Heart right ventricle (tissue), 16 donors: ENCODE data around the gene MIPEP. TPM values are rescaled to one million over a fixed set of nuclear protein-coding genes. Genes with fewer than 3 reads are reported as not detected.

Experiments used
- ATAC-seq, 8 donors: fragments of 200-7000 bp; cut with Tn5 transposase; one replicate each; pipeline ENCODE4 v1.9.1; 2020; ENCODE audit warnings: mild to moderate bottlenecking in 8 of 8, moderate library complexity in 8 of 8, moderate number of reproducible peaks in 1 of 8
- DNase-seq, 2 donors: peaks; one replicate each; pipeline ENCODE4 v3.0.0-alpha.2; 2020
- H3K27ac ChIP-seq, 10 donors: fragments of 200-600 bp; sonication (generic) in 2 of 10; one replicate each; pipeline versions ENCODE4 v1.5.0 to v1.8.0; 2020 to 2022; ENCODE audit warnings: mild to moderate bottlenecking in 3 of 10
- H3K27me3 ChIP-seq, 7 donors: fragments of 200-600 bp; one replicate each; pipeline ENCODE4 v1.8.0; 2021 to 2022; ENCODE audit warnings: mild to moderate bottlenecking in 2 of 7
- H3K36me3 ChIP-seq, 9 donors: fragments of 200-600 bp; sonication (generic) in 1 of 9; one replicate each; pipeline versions ENCODE4 v1.5.0 to v1.8.0; 2020 to 2022; ENCODE audit warnings: mild to moderate bottlenecking in 2 of 9
- H3K4me1 ChIP-seq, 9 donors: fragments of 200-600 bp; sonication (generic) in 1 of 9; one replicate each; pipeline versions ENCODE4 v1.5.0 to v1.8.0; 2020 to 2022; ENCODE audit warnings: mild to moderate bottlenecking in 4 of 9
- H3K4me3 ChIP-seq, 10 donors: fragments of 200-600 bp; sonication (generic) in 2 of 10; one replicate each; pipeline versions ENCODE4 v1.5.0 to v1.8.0; 2020 to 2022; ENCODE audit warnings: mild to moderate bottlenecking in 7 of 10, moderate library complexity in 2 of 10
- H3K9me3 ChIP-seq, 11 donors: fragments of 200-600 bp in 10 of 11; sonication (generic) in 2 of 11; one replicate each; pipeline versions ENCODE4 v1.5.0 to v1.8.0; 2013 to 2022; ENCODE audit warnings: mild to moderate bottlenecking in 2 of 11, control low read depth in 1 of 11, moderate library complexity in 1 of 11
- WGBS, 2 donors: extraction: QIAGEN DNeasy Blood & Tissue Kit; methylation state at CpG; one replicate each; pipeline ENCODE4 v1.1.7; 2013; ENCODE audit warnings: inconsistent platforms in 1 of 2; 5-methylcytosine and 5-hydroxymethylcytosine counted together
- intact Hi-C, 10 donors: fragments of 100-400 bp; cut with DNase I; formaldehyde crosslinking; loops; one replicate each; pipeline versions ENCODE4 v1.11.1 to v1.14.2; 2022
- polyA plus RNA-seq, 2 donors: library from polyadenylated mRNA; stranded (reverse); fragments of 200-250 nt; gene quantifications; one replicate each; pipeline ENCODE4 v1.2.3, GENCODE V29; 2013
- total RNA-seq, 10 donors: library from RNA; stranded (reverse); fragmentation: NEBNext Ultra II Directional in 3 of 10; extraction: Animal tissue kit (Norgen Biotek cat#: 25700) in 3 of 10; gene quantifications; one replicate each; pipeline versions ENCODE4 v1.2.1 to v1.2.4, GENCODE V29; 2021 to 2023
- TF ChIP-seq, protein P1 (sequence below), 9 donors: fragments of 200-600 bp; sonication (generic) in 2 of 9; IDR thresholded peaks; one replicate each; pipeline versions ENCODE4 v1.5.0 to v1.8.0; 2021 to 2022; ENCODE audit warnings: antibody characterized with exemption in 9 of 9, mild to moderate bottlenecking in 5 of 9, moderate library complexity in 1 of 9
- donor health status: Arrhythmogenic right ventricular cardiomyopathy.
- donor health status: ischemic (EF 13 %, LVEDD 7.1; RV severe dilation, severe dysfunction).
- donor health status: healthy with polysubstance abuse.
- donor health status: DM: no; HTN: yes; CAD: no.
- donor health status: DM: no; HTN: no; CAD: no.
- donor health status: ischemic (EF 25% LVEDD 6.9; RV normal size, moderate dysfunction).
- donor health status: ischemic (EF 25% LVEDD 5.7; RV mildly dilated, moderate dysfunction).
- donor health status: healthy.
- donor health status: DM: yes; HTN: yes; CAD: no.
- donor health status: Ischemic cardiomyopathy.
- donor health status: ischemic (EF 35%, LVEDD 5.7; RV mildly dilated, moderate dysfunction).
- donor health status: nonischemic (EF 11% LVEDD 7.7; RV severe dilation, severe dysfunction).
- donor health status: DM: yes; HTN: yes; CAD: no.
- donor health status: PGD.
- donor health status: ischemic (EF 29% LVEDD 5.4; RV normal size, mild dysfunction).
- donor health status: nonischemic (EF 23%, LVEDD 6.1; RV moderate dilation, normal function).

MIPEP gene
- total and polyA plus RNA-seq, 12 donors: 23.4 to 83.4 (median 44.1) TPM

DNA sequence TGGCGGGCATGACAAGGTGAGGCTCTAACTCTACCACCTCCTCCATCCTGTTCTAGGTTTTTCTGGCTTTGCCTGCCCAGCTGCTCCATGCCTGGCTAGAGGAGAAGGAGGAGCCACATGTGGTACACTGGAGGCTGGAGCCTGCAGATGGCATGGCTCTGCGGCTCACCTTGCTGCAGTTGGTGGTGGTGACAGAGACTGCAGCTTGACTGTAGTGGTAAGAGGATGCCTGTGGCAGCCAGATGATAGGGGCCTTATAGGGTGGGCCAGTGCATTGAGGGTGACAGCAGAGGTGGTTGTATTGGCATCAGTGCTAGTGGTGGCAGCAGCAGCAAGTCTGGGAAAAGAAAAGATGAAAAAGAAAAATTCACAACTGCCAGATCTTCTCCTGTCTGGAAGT lies 172.8 kb downstream of the MIPEP start:
- DNase-seq (no peak), ATAC-seq (peak in 2 of 8 donors; percentile 8 to 9)
- H3K27me3 ChIP-seq: no peaks in the 10 kb centered on the region
- H3K4me1 ChIP-seq: no peaks in the 10 kb centered on the region
- TF ChIP-seq, protein P1, sequence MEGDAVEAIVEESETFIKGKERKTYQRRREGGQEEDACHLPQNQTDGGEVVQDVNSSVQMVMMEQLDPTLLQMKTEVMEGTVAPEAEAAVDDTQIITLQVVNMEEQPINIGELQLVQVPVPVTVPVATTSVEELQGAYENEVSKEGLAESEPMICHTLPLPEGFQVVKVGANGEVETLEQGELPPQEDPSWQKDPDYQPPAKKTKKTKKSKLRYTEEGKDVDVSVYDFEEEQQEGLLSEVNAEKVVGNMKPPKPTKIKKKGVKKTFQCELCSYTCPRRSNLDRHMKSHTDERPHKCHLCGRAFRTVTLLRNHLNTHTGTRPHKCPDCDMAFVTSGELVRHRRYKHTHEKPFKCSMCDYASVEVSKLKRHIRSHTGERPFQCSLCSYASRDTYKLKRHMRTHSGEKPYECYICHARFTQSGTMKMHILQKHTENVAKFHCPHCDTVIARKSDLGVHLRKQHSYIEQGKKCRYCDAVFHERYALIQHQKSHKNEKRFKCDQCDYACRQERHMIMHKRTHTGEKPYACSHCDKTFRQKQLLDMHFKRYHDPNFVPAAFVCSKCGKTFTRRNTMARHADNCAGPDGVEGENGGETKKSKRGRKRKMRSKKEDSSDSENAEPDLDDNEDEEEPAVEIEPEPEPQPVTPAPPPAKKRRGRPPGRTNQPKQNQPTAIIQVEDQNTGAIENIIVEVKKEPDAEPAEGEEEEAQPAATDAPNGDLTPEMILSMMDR (IDR thresholded peaks at IDR 0.05): no peak
- H3K4me3 ChIP-seq: no peak overlapping the region
- intact Hi-C loops: loop anchor here in 5 of 10 donors (5.0 to 10.0 kb wide), 2 partner anchors 41 to 148 kb away; no protein-coding TSS in a partner anchor
- no peaks in the 10 kb centered on the region for H3K36me3 ChIP-seq
- H3K9me3 ChIP-seq: peaks cover 0 to 21% (median 0%) of the 10 kb centered on the region in 11 donors
- WGBS, 2 donors: 98 to 100% methylated on average over 2 of the region's 2 CpGs
- no peak overlapping the region for H3K27ac ChIP-seq

DNA sequence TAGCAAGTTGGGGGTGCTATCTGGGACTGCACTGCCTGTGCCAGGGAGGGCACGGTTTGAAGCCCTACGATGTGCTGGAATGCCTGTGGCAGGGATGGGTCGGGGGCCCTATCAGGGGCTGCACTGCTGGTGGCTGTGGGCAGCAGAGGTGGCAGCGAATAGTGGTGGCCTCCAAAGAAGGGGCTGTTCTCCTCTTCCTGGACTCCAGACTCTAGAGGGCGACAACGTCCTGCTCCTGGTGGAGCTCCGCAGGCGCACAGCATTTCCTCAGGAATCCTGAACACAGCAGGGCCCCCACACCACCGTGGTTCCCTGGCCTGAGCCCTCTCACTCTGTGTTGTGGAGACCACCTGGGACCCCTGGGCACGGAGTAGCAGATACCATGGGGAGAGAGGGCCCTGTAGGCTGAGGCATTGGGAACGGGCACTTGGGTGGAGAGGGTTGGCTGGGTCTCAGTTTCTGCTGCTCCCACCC lies 173.4 kb downstream of the MIPEP start:
- ATAC-seq (peak in 6 of 8 donors; percentile 29 to 64 (median 44)), DNase-seq (no peak)
- intact Hi-C loops: loop anchor here in 5 of 10 donors (5.0 to 10.0 kb wide), 2 partner anchors 42 to 149 kb away; no protein-coding TSS in a partner anchor
- Histone ChIP-seq H3K9me3 (peaks cover 0 to 21% (median 0%) of the 10 kb centered on the region in 11 donors), H3K4me1 (no peaks in the 10 kb centered on the region), H3K4me3 (no peak overlapping the region), H3K27me3 (no peaks in the 10 kb centered on the region), H3K36me3 (no peaks in the 10 kb centered on the region), H3K27ac (no peak overlapping the region)
- WGBS, 2 donors: 89 to 92% methylated on average over 11 of the region's 11 CpGs
- TF ChIP-seq, protein P1 (IDR thresholded peaks at IDR 0.05): peak in 7 of 9 donors; percentile 13 to 39 (median 27)

DNA sequence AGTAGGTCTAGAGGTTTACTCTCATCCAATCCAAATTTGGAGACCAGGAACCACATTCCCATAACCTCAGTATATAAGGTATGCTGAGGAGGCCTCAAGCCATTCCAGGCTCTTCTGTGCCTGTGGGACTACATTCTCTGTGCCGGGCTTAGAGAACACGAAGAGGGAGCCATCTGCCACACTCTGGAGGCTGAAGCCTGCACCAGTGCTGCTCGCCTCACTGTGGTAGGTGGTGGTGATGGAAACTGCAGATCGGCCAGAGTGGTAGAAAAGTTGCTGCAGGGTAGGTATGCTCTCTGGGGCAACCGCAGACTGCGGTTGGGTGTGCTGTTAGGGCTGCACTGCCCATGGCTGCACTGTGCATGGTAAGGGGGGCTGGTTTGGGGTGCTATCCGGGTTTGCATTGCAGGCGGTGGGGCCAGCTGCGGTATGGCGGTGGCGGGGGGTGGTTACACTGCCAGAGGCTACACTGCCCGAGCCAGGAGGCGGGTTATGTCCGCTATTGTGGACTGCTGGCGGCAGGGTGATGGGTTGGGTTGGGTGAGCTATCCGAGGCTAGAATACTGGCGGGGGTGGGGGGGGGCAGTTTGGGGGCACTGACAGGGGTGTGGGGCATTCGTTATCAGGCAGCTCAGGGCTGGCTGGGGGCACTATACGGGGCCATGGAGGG lies 174.0 kb downstream of the MIPEP start:
- Histone ChIP-seq H3K9me3 (peaks cover 0 to 21% (median 0%) of the 10 kb centered on the region in 11 donors), H3K27me3 (no peaks in the 10 kb centered on the region), H3K36me3 (no peaks in the 10 kb centered on the region), H3K27ac (no peak overlapping the region), H3K4me3 (no peak overlapping the region), H3K4me1 (no peaks in the 10 kb centered on the region)
- DNase-seq: no peak
- 86 to 88% methylated on average over 19 of the region's 19 CpGs for WGBS, 2 donors
- peak in 2 of 8 donors; percentile 11 to 44 for ATAC-seq
- TF ChIP-seq, protein P1 (IDR thresholded peaks at IDR 0.05): no peak
- intact Hi-C loops: loop anchor here in 5 of 10 donors (5.0 to 10.0 kb wide), 2 partner anchors 42 to 150 kb away; no protein-coding TSS in a partner anchor

DNA sequence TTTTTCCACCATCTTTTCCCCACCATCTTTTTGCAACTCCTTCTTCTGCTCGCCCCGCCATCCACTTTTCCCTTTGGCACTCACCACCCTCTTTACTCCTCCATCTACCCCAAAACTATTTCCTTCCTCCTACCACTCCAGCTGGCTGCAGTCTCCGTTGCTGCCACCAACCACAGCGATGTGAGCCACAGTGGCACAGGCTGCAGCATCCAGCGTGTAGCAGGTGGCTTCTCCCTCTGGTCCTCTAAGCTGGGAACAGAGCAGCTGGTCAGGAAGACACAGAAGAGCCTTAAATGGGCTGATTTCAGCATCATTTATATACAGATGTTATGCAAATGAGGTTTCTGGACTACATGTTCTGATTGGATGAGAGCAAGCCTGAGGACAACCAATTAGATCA lies 174.5 kb downstream of the MIPEP start:
- intact Hi-C loops: loop anchor here in 5 of 10 donors (5.0 to 10.0 kb wide), 2 partner anchors 43 to 150 kb away; no protein-coding TSS in a partner anchor
- Histone ChIP-seq H3K27me3 (no peaks in the 10 kb centered on the region), H3K27ac (no peak overlapping the region), H3K36me3 (no peaks in the 10 kb centered on the region), H3K9me3 (peaks cover 0 to 21% (median 0%) of the 10 kb centered on the region in 11 donors), H3K4me3 (no peak overlapping the region), H3K4me1 (peaks cover 0 to 4% (median 1%) of the 10 kb centered on the region in 9 donors)
- DNase-seq (no peak), ATAC-seq (no peak)
- TF ChIP-seq, protein P1 (IDR thresholded peaks at IDR 0.05): no peak
- 80 to 81% methylated on average over 5 of the region's 5 CpGs for WGBS, 2 donors
